GM18870 (cell line): ENCODE measurements around the gene SLFN14.
"Not testable (repeated sequence)": the region's sequence is repeated elsewhere in the genome, so short reads cannot be mapped to it uniquely, and the experiment has no call there.

Source experiments
- ATAC-seq: cut with Tn5 transposase; IDR thresholded peaks from one replicate; pipeline ENCODE4 v1.9.1; 2021; ENCODE audit warnings: moderate library complexity; ENCODE audit not compliant: unreplicated experiment

SLFN14 gene

GRCh38 chr17:35523296-35523695 is 37.3 kb downstream of the SLFN14 start:
- ATAC-seq = no peak

DNA sequence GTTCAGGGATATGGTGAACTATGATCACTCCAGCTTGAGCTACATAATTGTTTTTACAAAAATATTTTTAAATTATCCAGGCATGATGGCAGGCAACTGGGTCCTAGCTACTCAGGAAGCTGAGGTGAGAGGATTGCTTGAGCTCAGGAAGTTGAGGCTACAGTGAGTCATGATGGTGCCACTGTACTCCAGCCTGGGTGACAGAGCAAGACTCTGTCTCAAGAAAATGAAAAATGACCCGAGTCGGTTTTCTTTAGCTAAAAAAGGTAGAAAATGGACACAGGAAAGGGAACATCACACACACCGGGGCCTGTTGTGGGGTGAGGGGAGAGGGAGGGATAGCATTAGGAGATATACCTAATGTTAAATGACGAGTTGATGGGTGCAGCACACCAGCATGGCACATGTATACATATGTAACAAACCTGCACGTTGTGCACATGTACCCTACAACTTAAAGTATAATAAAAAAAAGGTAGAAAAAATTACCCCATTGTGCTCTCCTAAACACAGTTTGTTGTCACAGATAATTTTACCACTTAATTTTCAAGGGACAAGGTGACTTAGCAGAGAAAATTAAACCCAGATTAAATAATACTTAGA is 38.9 kb downstream of the SLFN14 start:
- ATAC-seq = not testable (repeated sequence)

GRCh38 chr17:35521150-35521549 is 39.5 kb downstream of the SLFN14 start:
- no peak for ATAC-seq

- ATAC-seq = no peak
These were observed 40.6 kb downstream of the SLFN14 start for GRCh38 chr17:35519906-35520442.

DNA sequence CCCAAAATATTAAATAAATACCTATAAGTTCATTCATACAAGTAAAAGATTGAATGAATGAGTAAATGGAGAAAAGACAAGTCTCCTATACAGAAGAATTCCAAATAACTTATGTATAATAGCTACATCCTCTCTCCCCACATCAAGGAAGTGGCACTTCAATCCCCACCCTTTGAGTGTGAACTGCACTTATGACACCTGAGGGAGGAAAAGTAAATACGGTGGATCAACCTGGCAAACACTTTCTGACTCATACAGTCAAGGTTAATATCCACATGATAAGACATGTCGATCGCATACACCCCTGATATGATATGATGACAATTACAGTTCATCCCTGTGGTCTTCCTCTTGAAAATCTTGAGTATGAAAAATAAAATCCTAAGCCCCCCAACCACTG is 41.2 kb downstream of the SLFN14 start:
- ATAC-seq = no peak

DNA sequence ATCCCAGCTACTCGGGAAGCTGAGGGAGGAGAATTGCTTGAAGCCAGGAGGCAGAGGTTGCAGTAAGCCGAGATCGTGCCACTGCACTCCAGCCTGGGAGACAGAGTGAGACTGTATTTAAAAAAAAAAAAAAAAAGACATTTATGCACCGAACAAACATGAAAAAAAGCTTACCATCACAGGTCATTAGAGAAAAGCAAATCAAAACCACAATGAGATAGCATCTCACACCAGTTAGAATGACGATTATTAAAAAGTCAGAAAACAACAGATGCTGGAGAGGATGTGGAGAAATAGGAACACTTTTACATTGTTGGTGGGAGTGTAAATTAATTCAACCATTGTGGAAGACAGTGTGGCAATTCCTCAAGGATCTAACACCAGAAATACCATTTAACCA is 42.2 kb downstream of the SLFN14 start:
- not testable (repeated sequence) for ATAC-seq

GRCh38 chr17:35515027-35515426 is 45.6 kb downstream of the SLFN14 start:
- no peak for ATAC-seq

DNA sequence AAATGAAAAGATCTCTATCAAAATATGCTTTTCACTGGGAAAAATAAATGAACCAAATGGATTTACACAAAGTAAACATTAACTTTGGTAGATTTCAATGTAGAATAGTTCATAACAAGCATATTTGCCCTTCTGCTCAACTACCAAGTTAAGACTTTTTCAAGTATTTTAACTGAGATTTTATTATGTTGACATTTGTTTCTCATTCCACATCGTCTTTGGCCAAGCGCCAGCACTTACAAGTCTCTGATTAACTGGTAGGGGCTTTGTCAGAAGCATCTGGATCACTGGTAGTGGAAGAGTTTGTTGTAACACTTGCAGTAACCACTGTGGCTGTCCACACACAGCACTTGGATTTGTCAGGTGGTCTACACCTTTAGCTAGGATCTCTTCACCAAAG is 46.1 kb downstream of the SLFN14 start:
- ATAC-seq = no peak
